ENCODE measurements around the gene ZDHHC1. TPM values are rescaled to one million over a fixed set of nuclear protein-coding genes. Genes with fewer than 3 reads are reported as not detected.

Gene ZDHHC1, protein sequence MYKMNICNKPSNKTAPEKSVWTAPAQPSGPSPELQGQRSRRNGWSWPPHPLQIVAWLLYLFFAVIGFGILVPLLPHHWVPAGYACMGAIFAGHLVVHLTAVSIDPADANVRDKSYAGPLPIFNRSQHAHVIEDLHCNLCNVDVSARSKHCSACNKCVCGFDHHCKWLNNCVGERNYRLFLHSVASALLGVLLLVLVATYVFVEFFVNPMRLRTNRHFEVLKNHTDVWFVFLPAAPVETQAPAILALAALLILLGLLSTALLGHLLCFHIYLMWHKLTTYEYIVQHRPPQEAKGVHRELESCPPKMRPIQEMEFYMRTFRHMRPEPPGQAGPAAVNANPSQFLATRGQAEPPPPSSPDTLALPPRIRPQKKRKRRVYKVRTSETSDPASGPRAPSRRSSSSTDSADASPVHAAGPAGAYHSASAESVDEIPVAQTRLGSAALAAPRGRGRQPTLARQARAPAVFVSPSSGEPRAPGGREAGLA
- under 1 TPM; 0.58 to 0.98 TPM for total RNA-seq

DNA sequence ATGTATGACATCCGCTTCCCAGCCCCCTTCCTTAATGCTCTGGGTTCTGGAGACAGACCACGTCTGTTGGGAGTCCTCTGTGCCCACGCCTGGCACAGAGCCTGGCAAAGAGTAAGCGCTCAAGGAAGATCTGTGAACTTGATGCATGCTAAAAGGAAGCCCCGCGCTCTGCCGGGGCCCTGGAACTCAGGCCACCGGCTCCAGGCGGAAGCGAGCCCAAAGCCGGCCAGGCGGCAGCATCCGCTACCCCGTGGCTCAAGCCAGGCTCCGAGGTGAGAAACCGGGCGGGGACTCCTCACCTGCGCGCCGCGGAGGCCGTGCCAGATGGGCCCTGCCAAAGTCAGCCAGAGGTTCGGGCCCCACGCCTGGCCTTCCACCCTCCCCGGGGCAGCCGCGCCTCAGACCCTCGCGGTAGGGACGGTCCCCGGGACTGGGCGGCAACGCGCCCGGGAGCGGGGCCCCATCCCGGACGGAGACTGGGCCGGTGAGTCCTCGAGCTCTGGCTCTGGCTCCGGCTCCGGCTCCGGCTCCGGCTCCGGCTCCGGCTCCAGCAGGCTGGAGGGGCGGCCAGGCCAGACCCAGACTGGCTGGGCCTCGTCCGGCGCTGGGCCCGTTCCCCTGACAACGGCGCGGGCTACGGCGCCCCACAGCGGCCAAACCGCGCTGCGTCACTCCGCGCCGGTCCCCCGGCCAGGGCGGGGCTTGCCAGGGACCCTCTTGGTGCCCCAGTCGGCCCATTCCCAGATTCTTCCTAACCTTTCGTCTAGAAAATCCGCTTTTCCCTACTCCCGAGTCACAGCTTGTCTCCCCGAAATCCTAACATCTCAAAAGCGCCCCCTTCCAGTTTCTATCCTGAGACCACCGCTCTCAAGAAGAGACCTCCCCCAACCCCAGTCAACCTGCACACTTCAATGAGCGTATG, at the start of gene ZDHHC1:
TSS of gene ZDHHC1 (minus strand) at position 606 of the 922 bp plus-strand sequence. CDS start 8,702 bp downstream, outside the sequence.
- DNase-seq, result peak; percentile 71
- Mint-ChIP-seq H3K27ac (peak within 1 kb of the TSS; percentile 43), H3K4me1 (peaks cover 5% of the 10 kb centered on the region), H3K9me3 (ENCODE audit: low read depth) (no peaks in the 10 kb centered on the region), H3K4me3 (peak within 1 kb of the TSS; percentile 64), H3K27me3 (peaks cover 25% of the 10 kb centered on the region), H3K36me3 (ENCODE audit: low read depth) (no peaks in the 10 kb centered on the region)
- peak; percentile 93 for ATAC-seq
- intact Hi-C loops (cut with DNase I, micrococcal nuclease), result loop anchor here in 1 of 2 experiments (1.0 to 10.0 kb wide), 2 partner anchors 137 to 441 kb away; partner anchors contain the start of gene PLEKHG4
- ChIA-PET CTCF (interaction anchor here (0.6 to 1.5 kb wide), 7 partner anchors 8 to 247 kb away, joined by 3 to 5 read pairs (median 4); no protein-coding TSS in a partner anchor), POLR2A (interaction anchor here (0.7 kb wide), 1 partner anchor 160 kb away, joined by 3 read pairs; no protein-coding TSS in a partner anchor)

DNA sequence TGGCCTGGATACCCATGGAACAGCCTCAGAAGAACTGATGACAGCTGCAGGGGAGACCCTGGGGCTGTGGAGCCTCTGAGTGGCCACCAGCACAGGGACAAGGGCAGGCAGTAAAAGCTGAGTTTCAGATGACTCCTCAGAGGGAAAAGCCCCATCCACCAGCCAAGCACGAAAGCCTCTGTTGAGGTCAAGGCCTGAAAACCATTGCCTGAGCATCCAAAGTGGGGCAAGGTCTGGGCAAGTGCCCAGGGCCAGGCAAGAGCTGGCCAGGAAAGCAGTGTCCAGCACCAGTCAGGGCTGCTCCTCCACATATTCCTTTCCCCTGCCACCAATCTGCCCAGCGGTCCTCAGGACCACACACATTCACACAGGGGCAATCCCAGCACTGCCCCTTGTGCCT, 48.3 kb upstream of the ZDHHC1 start:
- DNase-seq (no peak), ATAC-seq (no peak)
- ChIA-PET POLR2A (no interaction called here), CTCF (interaction anchor here (0.6 to 5.1 kb wide), 6 partner anchors 16 to 578 kb away, joined by 3 to 34 read pairs (median 4); no protein-coding TSS in a partner anchor)
- intact Hi-C loops (cut with DNase I, micrococcal nuclease), result loop anchor here in 1 of 2 experiments (2.0 kb wide), 1 partner anchor 36 kb away; no protein-coding TSS in a partner anchor
- no peaks in the 10 kb centered on the region for H3K27me3 Mint-ChIP-seq
- H3K9me3 Mint-ChIP-seq (ENCODE audit: low read depth), result no peaks in the 10 kb centered on the region
- H3K4me1 Mint-ChIP-seq, result peaks cover 4% of the 10 kb centered on the region
- H3K27ac Mint-ChIP-seq, result no peak overlapping the region
- no peak overlapping the region for H3K4me3 Mint-ChIP-seq
- no peaks in the 10 kb centered on the region for H3K36me3 Mint-ChIP-seq (ENCODE audit: low read depth)

DNA sequence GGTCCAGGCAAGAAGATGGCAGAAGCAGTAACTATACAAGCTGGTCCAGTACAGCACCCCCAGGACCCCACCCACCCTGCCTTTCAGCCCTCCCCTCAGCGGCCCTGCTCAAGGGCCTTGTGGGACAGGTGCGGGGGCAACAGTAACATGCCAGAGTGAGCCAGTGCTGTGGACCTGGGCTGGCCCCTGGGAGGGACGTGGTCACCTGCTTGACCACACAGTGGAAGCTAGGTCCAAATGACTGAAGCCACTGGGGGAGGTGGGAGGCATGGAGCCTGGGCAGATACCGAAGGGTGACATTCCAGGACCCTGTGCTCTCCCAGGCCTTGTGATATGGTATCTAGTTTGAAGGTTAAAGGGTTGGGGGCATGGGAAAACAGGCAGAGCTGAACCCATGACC, 47.4 kb upstream of the ZDHHC1 start:
- POLR2A ChIA-PET, result no interaction called here
- intact Hi-C loops (cut with DNase I, micrococcal nuclease), result loop anchor here in 1 of 2 experiments (2.0 kb wide), 1 partner anchor 35 kb away; no protein-coding TSS in a partner anchor

DNA sequence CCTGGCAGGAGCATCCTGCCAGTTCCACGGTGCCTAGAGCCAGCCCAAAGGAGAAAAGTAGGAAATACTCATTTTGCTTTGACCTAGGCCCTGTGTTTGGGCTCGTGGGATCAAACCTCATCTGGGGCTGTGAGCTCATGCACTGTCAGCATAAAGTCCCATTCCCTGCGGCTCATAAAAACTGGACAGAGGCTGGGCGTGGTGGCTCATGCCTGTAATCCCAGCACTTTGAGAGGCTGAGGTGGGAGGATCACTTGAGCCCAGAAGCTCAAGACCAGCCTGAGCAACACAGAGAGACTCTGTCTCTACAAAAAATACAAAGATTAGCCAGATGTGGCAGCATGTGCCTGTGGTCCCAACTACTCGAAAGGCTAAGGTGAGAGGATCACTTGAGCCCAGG, 46.8 kb upstream of the ZDHHC1 start:
- no peak for ATAC-seq
- intact Hi-C loops (cut with DNase I, micrococcal nuclease), result no loop called here
- H3K4me1 Mint-ChIP-seq, result peaks cover 6% of the 10 kb centered on the region
- POLR2A ChIA-PET, result no interaction called here
- no peak for DNase-seq
- H3K4me3 Mint-ChIP-seq, result no peak overlapping the region
- H3K27ac Mint-ChIP-seq, result no peak overlapping the region
- no peaks in the 10 kb centered on the region for H3K27me3 Mint-ChIP-seq
- H3K9me3 Mint-ChIP-seq (ENCODE audit: low read depth), result no peaks in the 10 kb centered on the region
- CTCF ChIA-PET, result interaction anchor here (0.7 to 1.4 kb wide), 5 partner anchors 16 to 100 kb away, joined by 3 to 4 read pairs (median 3); no protein-coding TSS in a partner anchor
- H3K36me3 Mint-ChIP-seq (ENCODE audit: low read depth), result no peaks in the 10 kb centered on the region

More for the DNA sequence above, 47.4 kb upstream of the ZDHHC1 start:
- Mint-ChIP-seq H3K27ac (no peak overlapping the region), H3K27me3 (no peaks in the 10 kb centered on the region), H3K4me3 (no peak overlapping the region), H3K9me3 (ENCODE audit: low read depth) (no peaks in the 10 kb centered on the region), H3K36me3 (ENCODE audit: low read depth) (no peaks in the 10 kb centered on the region), H3K4me1 (peaks cover 6% of the 10 kb centered on the region)
- DNase-seq, result no peak
- ATAC-seq, result no peak
- CTCF ChIA-PET, result interaction anchor here (0.6 to 5.1 kb wide), 6 partner anchors 17 to 577 kb away, joined by 3 to 34 read pairs (median 3); no protein-coding TSS in a partner anchor

DNA sequence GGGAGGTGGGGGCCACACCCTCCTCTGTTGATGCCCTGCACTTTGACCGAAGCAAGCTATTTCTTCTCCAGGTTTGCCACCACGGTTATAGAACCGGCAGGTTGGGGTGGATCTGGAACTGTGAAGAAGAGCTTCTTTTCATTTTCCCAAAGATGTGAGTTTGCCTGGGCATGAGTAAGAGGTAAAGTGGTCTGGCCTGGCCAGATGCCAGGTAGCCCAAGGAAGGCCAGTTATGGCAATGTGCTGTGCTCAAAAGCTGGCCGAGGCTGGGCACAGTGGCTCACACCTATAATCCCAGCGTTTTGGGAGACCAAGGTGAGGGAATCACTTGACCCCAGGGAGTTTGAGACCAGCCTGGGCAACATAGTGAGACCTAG, 46.0 kb upstream of the ZDHHC1 start:
- ATAC-seq (no peak), DNase-seq (no peak)
- peaks cover 6% of the 10 kb centered on the region for H3K4me1 Mint-ChIP-seq
- H3K27ac Mint-ChIP-seq, result no peak overlapping the region
- CTCF ChIA-PET, result interaction anchor here (0.7 to 1.2 kb wide), 4 partner anchors 17 to 101 kb away, joined by 3 to 6 read pairs (median 4); no protein-coding TSS in a partner anchor
- intact Hi-C loops (cut with DNase I, micrococcal nuclease), result no loop called here
- POLR2A ChIA-PET, result no interaction called here
- no peak overlapping the region for H3K4me3 Mint-ChIP-seq
- H3K27me3 Mint-ChIP-seq, result no peaks in the 10 kb centered on the region
- no peaks in the 10 kb centered on the region for H3K9me3 Mint-ChIP-seq (ENCODE audit: low read depth)
- no peaks in the 10 kb centered on the region for H3K36me3 Mint-ChIP-seq (ENCODE audit: low read depth)

DNA sequence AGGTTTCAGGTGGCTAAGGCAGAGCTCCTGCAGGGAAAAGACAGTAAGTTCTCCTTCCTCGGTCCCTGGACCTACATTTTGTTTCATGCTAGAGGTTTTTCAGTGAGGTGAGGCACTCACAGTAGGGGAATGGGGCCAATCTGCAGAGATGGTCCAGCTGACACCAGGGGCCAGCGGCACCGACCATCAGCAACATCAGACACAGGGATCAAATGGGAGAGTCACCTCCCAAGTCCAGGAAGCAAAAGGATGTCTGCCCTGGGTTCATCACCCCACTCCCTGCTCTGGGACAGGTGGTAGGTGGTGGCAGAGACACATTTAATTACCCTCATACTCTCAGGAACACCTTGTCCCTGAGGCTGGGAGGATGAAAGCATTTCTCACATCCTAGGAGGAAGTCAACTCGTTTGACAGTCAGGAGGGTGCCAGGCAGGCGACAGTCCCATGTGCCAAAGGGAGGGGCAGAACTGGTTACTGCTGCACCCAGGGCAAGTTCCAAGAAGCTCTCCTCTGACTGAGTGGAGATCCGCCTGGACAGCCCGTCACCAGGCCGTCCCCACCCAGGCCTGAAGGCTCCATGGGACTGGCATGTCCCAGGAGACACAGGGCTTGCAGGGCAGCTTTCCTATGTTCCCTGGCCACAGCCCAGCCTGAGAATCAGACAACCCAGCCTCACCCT, 45.5 kb upstream of the ZDHHC1 start:
- H3K36me3 Mint-ChIP-seq (ENCODE audit: low read depth), result no peaks in the 10 kb centered on the region
- DNase-seq (no peak), ATAC-seq (no peak)
- H3K27ac Mint-ChIP-seq, result no peak overlapping the region
- POLR2A ChIA-PET, result no interaction called here
- intact Hi-C loops (cut with DNase I, micrococcal nuclease), result no loop called here
- H3K9me3 Mint-ChIP-seq (ENCODE audit: low read depth), result no peaks in the 10 kb centered on the region
- no peaks in the 10 kb centered on the region for H3K27me3 Mint-ChIP-seq
- H3K4me1 Mint-ChIP-seq, result peaks cover 10% of the 10 kb centered on the region
- H3K4me3 Mint-ChIP-seq, result no peak overlapping the region
- CTCF ChIA-PET, result interaction anchor here (1.0 to 1.2 kb wide), 2 partner anchors 16 to 18 kb away, joined by 6 read pairs; no protein-coding TSS in a partner anchor

DNA sequence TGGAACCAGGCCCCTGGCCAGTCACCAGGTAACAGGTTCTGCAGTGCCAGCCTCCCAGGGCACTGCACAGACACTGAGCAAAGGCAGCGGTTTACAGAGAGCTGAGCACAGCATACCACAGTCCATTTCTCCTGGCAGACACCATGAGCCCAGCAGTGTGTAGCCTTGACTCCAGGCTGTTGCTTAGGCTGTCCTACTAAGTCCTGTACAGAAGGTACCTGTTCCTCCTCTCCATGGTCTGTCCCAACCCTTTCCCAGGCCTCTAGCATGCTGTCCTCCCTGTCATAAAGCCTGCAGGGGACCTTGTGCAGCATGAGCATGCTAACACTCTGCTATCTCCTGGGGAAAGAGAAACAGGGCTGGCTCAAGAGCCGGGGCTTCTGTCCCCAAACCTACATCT, 44.7 kb upstream of the ZDHHC1 start:
- Mint-ChIP-seq H3K4me3 (no peak overlapping the region), H3K36me3 (ENCODE audit: low read depth) (no peaks in the 10 kb centered on the region), H3K27me3 (no peaks in the 10 kb centered on the region), H3K27ac (no peak overlapping the region), H3K4me1 (peaks cover 12% of the 10 kb centered on the region), H3K9me3 (ENCODE audit: low read depth) (no peaks in the 10 kb centered on the region)
- intact Hi-C loops (cut with DNase I, micrococcal nuclease), result no loop called here
- ATAC-seq (no peak), DNase-seq (no peak)
- POLR2A ChIA-PET, result no interaction called here
- CTCF ChIA-PET, result interaction anchor here (1.2 kb wide), 1 partner anchor 18 kb away, joined by 6 read pairs; no protein-coding TSS in a partner anchor

DNA sequence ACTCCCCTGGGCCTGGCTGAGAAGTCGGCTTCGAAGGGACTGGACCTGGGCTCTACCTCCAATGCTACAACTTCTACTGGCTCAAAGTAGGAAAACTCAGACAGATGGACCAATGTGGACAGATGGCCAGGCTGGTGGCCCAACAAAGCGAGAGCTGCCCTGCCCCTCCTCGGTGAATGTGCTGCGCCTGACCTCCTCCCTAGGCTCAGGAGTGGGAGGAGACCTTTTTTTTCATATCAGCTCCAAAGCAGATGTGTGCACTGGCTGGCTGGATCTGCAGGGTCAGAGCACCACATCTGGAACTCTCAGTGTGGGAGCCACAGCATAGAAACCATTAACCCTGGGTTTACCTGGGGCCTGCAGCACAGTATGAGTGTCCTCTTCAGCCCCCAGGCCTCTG, 43.9 kb upstream of the ZDHHC1 start:
- no peak overlapping the region for H3K4me3 Mint-ChIP-seq
- H3K4me1 Mint-ChIP-seq, result peaks cover 8% of the 10 kb centered on the region
- no peak for DNase-seq
- ATAC-seq, result no peak
- POLR2A ChIA-PET, result no interaction called here
- no peaks in the 10 kb centered on the region for H3K9me3 Mint-ChIP-seq (ENCODE audit: low read depth)
- intact Hi-C loops (cut with DNase I, micrococcal nuclease), result no loop called here
- no peak overlapping the region for H3K27ac Mint-ChIP-seq
- no peaks in the 10 kb centered on the region for H3K27me3 Mint-ChIP-seq
- H3K36me3 Mint-ChIP-seq (ENCODE audit: low read depth), result no peaks in the 10 kb centered on the region
- CTCF ChIA-PET, result interaction anchor here (0.6 to 1.7 kb wide), 3 partner anchors 12 to 116 kb away, joined by 3 to 5 read pairs (median 3); partner anchors contain the start of gene ATP6V0D1

DNA sequence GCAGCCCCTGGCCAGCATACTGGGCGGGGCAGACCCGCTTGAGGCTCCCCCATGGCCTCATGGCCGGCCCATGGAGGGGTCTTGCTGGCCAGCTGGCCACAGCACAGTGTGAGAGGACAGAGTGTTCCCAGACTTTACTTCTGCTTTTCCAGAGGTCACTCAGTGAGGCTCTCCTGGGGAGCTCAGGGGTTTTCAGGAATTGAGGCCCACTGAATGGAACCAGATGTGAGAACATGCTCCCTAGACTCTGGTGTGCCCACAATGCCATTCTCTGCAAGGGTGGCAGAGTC, 43.5 kb upstream of the ZDHHC1 start:
- no peaks in the 10 kb centered on the region for H3K9me3 Mint-ChIP-seq (ENCODE audit: low read depth)
- POLR2A ChIA-PET, result no interaction called here
- H3K27ac Mint-ChIP-seq, result no peak overlapping the region
- no peaks in the 10 kb centered on the region for H3K27me3 Mint-ChIP-seq
- no peak for DNase-seq
- no peaks in the 10 kb centered on the region for H3K36me3 Mint-ChIP-seq (ENCODE audit: low read depth)
- CTCF ChIA-PET, result interaction anchor here (0.6 to 1.7 kb wide), 2 partner anchors 12 to 21 kb away, joined by 3 to 5 read pairs; partner anchors contain the start of gene ATP6V0D1
- ATAC-seq, result no peak
- H3K4me1 Mint-ChIP-seq, result peaks cover 8% of the 10 kb centered on the region
- H3K4me3 Mint-ChIP-seq, result no peak overlapping the region
- intact Hi-C loops (cut with DNase I, micrococcal nuclease), result no loop called here

DNA sequence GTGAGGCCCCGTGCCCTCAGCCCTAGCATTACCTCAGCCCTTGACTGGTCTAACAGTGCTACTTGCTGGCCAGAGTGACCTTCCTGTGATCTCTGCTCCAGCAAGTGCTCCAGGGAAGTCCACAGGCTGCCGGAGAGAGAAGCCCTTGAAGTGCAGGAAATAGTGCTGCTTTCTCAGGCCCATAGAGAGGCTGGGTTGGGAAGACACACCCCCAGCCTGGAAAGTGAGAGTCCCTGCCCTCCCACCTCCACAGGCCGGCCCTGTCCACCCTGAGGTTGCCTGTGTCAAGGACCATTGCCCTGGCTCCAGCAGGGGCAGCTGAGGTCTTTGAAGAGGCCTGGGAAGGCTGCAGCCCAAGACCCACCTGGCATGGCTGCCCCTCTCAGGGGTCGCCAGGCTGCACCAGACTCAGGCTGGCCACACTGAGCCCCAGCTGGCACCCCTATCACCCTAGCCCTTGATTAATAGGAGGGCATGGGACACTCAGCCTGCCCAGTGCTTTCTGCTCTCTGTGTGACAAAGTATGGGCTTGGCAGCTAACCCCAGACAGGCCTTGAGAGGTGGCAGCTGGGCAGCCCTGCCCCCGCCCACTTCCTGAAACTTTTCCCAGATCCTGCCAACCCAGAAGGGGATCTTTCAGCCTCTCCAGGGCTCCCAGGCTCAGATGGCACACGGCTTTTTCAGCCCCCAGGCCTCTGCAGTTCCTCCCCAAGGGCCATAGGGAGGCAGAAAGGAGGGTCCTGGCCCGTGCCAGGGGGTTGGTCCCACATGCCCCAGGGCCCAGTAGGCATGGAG, 43.0 kb upstream of the ZDHHC1 start:
- no peaks in the 10 kb centered on the region for H3K36me3 Mint-ChIP-seq (ENCODE audit: low read depth)
- H3K27ac Mint-ChIP-seq, result no peak overlapping the region
- no peaks in the 10 kb centered on the region for H3K27me3 Mint-ChIP-seq
- DNase-seq (no peak), ATAC-seq (no peak)
- ChIA-PET CTCF (interaction anchor here (1.7 kb wide), 1 partner anchor 11 kb away, joined by 5 read pairs; no protein-coding TSS in a partner anchor), POLR2A (no interaction called here)
- H3K9me3 Mint-ChIP-seq (ENCODE audit: low read depth), result no peaks in the 10 kb centered on the region
- H3K4me1 Mint-ChIP-seq, result peaks cover 8% of the 10 kb centered on the region
- intact Hi-C loops (cut with DNase I, micrococcal nuclease), result no loop called here
- no peak overlapping the region for H3K4me3 Mint-ChIP-seq

Measured in activated CD4-positive, alpha-beta T cell treated with anti-CD3 and anti-CD28 coated beads for 36 hours (primary cell).